Hematopoietic multipotent progenitor cell treated with erythropoietin and hydrocortisone succinate and interleukin-3 and kit ligand, for 17 days (in vitro differentiated cells): ENCODE data around the gene ADGRA3.

ENCODE experiments used
- DNase-seq: peaks from one replicate; pipeline ENCODE4 v3.0.0-alpha.2; 2015; ENCODE audit warnings: low spot score

ADGRA3 gene

DNA sequence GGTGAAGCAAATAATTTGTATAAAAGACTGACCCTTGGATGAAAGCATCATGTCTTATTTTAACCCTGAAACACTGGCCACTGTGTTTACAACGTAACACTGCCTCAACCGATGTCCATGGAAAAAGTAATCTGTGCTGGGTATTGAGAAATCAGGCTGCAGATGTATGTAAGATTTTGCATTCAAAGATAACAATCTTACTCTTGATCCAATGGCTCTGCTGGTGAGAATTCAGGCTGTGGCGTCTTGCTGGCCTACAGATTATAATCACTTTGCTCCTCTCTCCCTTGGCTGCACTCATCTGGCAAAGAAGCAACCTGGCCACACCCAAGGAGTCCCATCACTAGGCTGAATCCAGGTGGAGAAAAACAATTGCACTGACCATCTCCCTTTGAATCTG, 7.5 kb downstream of the ADGRA3 start:
- no peak for DNase-seq

DNA sequence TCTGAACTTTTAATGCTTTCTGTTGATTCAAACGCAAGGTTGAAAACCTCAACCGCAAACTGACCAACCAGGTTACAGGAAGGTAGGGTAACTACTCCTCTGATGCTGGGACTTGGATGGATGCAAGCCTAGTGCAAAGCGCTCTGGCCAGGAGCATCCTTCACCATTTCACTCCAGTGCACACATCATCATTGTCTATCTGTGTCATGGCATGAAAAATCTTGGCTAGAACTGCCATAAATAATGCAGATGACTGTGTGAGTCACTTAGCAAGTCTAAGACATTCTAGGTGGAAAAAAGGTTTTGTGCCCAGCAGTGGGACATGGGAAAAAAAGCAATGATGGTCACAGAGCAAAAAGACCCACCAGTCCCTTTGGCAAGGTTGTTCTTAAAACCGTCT, 10.9 kb downstream of the ADGRA3 start:
- no peak for DNase-seq

- DNase-seq: no peak
Observed at GRCh38 chr4:22504447-22504846, 11.4 kb downstream of the ADGRA3 start.

DNA sequence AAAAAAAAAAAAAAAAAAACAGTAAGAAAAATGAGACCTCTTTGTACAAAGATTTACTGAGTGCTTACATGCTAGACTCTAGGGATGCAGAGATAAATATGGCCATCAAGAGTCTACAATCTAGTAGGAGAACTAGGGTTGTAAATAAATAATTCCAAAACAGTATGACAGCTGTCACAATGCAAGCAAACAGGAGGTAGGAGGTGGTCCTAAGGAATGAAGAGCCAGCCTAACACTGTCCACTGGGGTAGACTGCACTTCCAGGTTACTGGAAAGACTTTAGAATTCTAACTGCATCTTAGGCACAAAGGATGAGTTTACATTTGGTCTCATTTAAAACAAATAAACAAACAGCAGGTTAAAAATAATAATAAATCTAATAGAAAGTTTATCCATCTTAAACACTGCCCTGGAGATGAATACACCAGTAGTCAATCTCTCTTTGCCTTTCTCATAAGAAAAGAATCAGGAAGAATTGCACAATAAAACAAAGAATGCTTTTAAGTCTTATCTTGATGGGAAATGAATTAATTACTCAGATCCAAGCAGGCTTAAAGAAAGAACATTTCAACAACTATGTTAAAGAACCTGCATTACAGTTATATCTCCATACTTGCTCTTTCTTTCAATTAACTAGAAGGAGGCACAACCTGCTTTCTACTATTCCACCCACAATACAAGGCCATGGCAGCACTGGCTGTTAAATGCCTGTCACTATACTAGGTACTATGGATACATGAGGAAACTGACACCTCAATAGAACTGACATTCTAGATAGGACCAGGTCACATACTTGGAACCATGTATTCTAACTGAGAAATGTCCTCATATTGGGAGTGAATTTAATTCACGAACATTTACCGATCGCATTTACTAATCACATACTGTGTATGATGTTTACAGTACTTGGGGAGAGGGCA, 12.7 kb downstream of the ADGRA3 start:
- no peak for DNase-seq

DNA sequence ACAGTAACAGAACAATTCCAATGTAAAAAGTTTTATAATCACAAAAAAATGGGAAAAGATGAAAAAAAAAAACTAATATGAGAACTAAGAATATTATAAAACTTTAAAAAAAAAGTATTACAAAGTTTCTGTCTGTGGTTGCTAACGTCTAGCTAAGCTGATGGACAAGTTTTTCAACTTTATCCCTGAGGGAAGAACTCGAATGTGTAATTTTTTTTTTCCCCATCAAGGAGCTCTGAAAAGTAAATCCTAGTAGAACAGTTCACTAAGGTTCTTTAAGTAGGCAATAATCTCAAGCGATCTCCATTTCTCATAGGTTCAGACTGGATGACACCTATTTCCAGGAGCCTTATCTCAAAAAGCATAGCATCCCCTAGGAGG, 14.2 kb downstream of the ADGRA3 start:
- no peak for DNase-seq

GRCh38 chr4:22500831-22501714, 14.8 kb downstream of the ADGRA3 start:
- no peak for DNase-seq

DNA sequence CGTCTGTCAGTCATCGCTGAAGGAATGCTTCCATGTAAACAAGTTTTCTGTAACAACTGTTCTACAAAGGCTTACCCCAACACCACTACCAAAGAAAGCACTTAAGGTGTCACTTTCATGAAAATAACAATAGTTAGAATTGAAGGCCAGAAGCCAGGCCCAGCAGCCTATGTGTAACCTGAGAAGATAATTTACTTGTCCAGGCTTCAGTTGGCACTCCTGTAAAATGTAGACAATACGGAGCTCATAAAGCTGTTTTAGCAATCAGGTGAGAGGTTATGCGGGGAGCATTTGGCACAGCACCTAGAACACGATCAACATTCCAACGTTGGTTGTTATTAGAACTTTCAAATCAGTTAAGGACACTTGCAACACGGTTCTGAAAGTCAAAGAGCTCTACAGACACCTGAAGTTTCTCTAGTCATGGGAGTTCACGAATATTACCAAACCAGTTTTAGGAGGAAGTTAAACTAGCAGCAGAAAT, 15.7 kb downstream of the ADGRA3 start:
- DNase-seq: no peak

DNA sequence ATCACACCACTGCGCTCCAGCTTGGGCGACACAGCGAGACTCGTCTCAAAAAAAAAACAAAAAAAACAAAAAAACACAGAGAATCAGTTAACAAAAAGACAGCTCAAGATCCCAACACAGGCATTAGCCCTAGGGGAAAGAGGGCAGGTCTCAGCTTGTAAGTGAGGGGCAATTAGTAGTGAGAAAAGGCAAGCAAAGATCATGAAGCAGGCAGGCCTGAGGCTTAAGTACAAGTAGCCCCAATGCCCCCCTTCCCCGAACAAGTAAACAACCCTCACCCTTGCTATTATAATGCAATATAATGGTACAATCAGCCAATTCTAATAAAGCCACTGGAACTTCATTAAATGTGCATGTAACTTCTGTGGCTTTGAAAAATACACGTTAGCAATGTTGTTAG, 17.0 kb downstream of the ADGRA3 start:
- no peak for DNase-seq

DNA sequence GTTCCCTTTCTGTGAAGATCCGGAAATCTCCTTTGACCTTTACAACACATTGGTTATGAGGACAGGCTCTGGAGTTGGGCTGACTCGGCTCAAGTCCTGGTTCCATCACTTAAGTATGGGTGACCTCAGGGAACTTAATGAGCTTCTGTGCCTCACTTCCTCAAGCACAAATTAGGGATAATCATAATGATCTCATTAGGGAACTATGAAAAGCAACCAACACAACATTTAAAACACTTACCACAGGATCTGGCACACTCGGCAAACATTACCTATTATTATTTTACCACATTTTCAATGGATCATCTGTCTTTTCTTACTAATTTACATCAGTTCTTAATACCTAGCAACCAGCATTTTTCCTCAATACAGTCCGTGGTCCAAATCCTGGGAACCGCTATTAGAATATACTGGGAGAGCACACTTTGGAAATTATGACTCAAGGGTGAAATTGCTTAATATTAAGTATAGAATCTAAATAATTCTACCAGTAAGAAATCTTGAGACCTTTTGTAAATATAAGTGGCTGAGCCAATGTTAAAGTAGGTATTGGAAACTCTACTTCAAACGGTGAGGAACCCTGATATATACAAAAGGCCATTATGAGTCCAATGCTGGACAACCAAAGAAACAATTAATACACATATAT, 19.6 kb downstream of the ADGRA3 start:
- no peak for DNase-seq

- DNase-seq: no peak
Observed at GRCh38 chr4:22493523-22493922, 22.3 kb downstream of the ADGRA3 start.

GRCh38 chr4:22492987-22493386, 22.9 kb downstream of the ADGRA3 start:
- DNase-seq: no peak

DNA sequence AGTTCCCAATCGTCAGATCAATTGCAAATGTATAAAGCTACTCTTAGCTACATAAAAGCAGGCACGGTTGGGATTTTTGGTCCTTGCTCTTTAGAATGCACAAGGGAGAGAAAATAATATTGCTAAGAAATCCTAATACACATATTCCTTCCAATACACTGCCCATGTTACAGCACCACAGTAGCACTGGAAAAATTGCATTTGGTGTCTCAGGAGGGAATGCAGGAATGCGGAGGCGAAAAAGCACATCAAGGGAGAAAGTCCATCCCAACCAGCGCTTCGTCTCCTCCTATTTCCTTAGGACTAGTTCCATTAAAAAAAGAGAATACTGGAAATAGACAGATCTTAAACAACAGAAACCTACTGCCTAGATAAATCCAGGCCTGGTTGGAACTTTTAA, 23.9 kb downstream of the ADGRA3 start:
- DNase-seq: no peak

DNA sequence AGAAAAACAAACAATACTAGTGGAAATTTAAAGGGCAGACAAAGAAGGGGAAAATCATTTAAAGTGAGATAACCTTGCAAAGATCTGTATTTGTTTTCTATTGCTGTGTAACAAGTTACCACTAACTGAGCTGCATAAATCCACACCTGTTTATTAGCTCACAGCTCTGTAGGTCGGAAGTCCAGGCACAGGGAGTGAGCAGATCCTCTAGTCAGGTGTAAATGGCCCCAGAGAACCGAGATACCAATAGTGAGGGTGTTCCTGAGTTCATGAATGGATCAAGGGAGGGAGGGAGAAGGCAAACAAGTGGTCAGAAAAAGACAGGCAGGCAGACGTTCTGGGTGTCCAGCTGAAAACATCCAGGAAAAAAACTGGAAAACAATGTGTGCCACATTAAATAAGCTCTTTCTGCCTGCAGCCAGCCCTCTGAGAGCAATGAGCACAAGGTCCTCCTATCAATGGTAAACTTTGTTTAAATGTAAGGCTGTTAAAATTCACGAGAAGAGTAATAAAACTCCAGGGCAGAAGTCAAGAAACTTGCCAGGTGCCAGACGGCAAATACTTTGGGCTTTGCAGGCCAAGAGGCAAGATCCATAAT, 25.0 kb downstream of the ADGRA3 start:
- DNase-seq: no peak

GRCh38 chr4:22488106-22488505, 27.8 kb downstream of the ADGRA3 start:
- no peak for DNase-seq

DNA sequence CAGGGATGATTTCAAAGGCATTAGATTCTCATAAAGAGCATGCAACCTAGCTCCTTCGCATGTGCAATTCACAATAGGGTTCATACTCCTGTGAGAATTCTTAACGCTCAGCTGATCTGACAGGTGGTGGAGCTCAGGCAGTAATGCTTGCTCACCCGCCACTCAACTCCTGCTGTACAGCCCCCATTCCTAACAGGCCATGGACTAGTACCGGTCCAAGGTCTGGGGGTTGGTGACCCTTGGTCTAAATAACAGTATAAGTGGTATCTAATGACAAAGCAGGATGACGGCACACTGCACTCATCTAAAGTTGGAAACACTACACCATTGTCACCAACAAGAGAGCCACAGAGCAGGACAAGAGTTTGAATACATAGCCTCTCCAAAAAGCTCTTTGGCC, 28.5 kb downstream of the ADGRA3 start:
- DNase-seq: no peak

DNA sequence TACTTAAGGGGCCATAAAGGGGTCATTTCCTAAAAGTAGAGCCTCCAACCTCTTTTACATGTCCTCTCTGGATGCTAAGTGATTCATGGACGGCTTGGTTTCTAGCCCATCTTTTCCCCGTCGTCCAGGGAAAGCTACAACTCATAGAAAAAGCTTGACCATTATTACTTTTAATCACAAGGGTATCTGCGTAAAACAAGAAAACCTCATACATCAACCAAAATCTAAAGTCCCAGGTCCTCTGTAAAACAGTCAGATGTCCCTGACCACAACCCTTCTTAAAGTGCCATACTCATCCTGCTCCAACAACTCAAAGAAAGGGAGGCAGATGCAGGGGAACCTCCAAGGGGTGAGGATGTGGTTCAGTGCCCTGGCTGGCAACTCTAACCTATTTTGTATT, 29.6 kb downstream of the ADGRA3 start:
- no peak for DNase-seq

GRCh38 chr4:22485737-22486136, 30.1 kb downstream of the ADGRA3 start:
- DNase-seq: no peak

DNA sequence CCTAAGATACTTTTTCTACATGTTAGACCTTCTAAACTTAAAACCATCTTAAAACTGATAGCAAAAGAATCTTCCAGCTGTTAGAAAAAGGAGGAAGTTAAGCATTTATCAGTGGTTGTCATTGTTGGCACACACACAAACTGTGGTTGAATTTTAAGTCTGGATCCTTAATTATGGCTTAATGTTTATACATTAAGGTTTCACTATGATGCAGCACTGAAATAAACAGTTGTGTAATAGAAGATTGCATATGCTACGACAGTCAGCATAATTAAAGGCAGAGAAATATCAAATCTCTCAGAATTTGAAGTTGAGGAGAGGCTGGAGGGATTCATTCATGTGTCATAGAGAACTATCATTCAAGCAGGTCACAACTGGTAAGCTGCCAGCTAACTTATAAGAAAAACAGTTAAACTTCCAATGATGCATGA, 32.3 kb downstream of the ADGRA3 start:
- DNase-seq: no peak

DNA sequence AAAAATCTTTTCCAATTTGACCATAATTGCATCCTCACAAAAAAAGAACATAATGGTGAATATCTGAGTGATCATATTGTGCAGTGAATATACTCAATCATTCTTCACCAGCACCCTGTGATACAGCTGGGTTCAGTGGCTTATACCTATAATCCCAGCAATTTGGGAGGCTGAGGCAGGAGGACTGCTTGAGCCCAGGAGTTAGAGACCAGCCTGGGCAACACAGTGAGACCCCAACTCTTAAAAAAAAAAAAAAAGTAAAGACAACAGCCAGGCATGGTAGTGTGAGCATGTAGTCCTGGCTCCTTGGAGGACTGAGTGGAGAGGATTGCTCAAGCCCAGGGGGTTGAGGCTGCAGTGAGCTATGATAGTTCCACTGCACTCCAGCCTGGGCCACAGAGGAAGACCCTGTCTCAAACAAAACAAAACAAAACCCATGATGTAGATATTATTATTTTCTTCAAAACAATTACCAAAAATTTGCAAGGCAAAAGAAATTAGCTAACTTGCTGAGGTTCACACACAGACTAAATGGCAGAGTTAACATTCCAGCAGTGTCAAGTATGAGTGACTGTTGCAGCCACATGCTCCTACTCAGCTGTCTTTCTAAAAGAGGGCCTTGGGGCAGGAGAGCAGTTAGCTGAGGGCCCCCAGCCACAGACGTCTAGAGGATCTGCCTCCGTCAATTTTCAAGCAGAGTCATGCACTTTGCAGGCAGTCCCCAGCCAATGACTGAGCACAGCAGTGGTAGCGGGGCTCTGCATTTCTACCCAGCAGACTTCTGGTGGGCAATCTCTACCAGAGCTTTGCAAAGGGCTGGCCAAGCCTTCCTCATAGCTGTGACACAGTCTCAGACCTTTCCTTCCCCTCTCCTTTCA, 33.4 kb downstream of the ADGRA3 start:
- no peak for DNase-seq

DNA sequence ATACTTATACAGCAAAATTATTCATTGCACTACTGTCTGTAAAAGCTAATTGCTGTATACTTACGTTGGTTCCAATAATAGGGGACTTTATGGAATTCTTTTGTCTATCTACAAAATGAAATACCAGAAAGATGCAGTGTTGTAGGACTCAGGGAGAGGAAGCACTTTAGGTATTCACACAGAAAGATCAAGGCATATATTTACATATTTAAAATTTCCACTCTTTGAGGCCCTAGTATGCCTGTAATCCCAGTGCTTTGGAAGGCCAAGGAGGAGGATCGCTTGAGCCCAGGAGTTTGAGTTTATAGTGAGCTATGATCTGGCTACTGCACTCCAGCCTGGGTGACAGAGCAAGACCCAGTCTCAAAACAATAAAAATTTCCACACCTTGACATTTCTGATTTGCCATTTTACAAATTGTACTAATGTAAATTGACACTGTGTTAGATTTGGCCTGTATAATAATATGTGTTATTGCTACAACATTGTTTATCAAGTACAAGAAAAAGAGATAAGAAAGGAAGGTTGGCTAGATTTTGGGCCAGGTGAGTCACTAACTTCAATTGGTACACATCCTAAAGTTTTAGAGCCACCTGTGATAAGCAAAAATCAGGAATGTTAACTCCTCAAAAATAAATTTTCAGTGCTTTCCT, 35.1 kb downstream of the ADGRA3 start:
- DNase-seq: no peak
